ENCODE results near the gene DCN.

GRCh38 chr12:91091916-91092715, 90.5 kb downstream of the DCN start:
- TF ChIP-seq CTCF (conservative IDR thresholded peaks at IDR 0.05; ENCODE audit: low read depth, low read length) = no peak
- TF ChIP-seq EZH2 (IDR thresholded peaks at IDR 0.05; ENCODE audit: low read length, unreplicated experiment) = no peak
- no peak for TF ChIP-seq EZH2phosphoT487 (IDR thresholded peaks at IDR 0.05; ENCODE audit: borderline replicate concordance, low read length)

All from PC-3 (cell line).